ENCODE results near the gene UBE2E2. TPM values are rescaled to one million over a fixed set of nuclear protein-coding genes. Genes with fewer than 3 reads are reported as not detected.

The UBE2E2 gene
- total RNA-seq, 1 experiment from 2014 or later, result 38.6 TPM

DNA sequence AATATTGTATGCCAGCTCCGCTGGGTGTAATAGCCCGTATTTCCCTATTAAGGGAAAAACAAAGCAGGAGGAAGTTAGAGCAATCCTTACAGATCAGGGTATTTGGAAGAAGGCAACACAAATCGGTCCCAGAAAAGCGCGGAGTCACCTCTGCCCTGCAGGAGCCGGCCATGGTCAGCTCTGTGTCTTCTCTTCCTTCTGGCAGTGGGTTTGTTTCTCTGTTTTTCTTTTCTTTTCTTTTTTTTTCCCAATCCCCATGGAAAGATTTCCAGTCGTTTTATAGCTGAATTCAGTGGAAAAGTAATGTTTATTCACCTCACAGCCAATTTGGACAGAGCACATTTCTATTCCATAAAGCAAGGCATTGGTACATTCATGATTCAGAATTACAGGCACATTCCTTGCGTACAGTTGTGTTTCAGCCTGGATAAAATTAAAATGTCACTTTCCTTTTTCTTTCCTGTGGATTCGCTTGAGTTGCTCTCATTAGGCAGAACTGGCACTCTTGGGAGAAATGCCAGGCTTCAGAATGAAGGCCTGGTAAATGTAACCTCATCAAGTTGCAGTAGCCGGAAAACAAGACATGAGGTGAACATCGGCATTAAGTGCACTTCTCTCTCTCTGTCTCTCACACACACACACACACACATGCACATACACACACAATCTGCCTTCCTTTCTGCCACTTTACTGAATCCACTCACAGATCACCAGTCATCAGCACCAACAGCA is 398.1 kb downstream of the UBE2E2 start:
- H3K9ac ChIP-seq (ENCODE audit: extremely low read depth, insufficient read length, low read length), result no peak overlapping the region
- no peak overlapping the region for H2AFZ ChIP-seq (ENCODE audit: low read length)
- H2BK12ac ChIP-seq (ENCODE audit: insufficient read length, low read depth, low read length), result no peak overlapping the region
- H3K4me1 Mint-ChIP-seq, result peaks cover 18 to 19% of the 10 kb centered on the region in 2 experiments
- no peak overlapping the region for H3K56ac ChIP-seq (ENCODE audit: insufficient read length, low read depth, low read length)
- H4K91ac ChIP-seq (ENCODE audit: insufficient read length, low read depth, low read length), result no peak overlapping the region
- no peak overlapping the region for H2BK15ac ChIP-seq (ENCODE audit: low read depth, low read length)
- WGBS (ENCODE audit: extremely low coverage, insufficient read length, low lambda C conversion rate), result no CpG with 5 or more reads among the region's 11 CpGs
- H3K27me3 ChIP-seq (ENCODE audit: insufficient read depth, low read length), result no peaks in the 10 kb centered on the region
- H3T11ph ChIP-seq (ENCODE audit: low read length), result no peak overlapping the region
- no peak overlapping the region for H2BK20ac ChIP-seq (ENCODE audit: low read depth, low read length, poor library complexity, severe bottlenecking)
- H3K18ac ChIP-seq (ENCODE audit: insufficient read length, low read depth, low read length), result no peak overlapping the region
- H3K23me2 ChIP-seq (ENCODE audit: insufficient read length, low read depth, low read length, poor library complexity, severe bottlenecking), result peaks cover 2% of the 10 kb centered on the region
- no peak overlapping the region for H3K4ac ChIP-seq (ENCODE audit: low read depth, low read length)
- no peaks in the 10 kb centered on the region for H3K79me1 ChIP-seq (ENCODE audit: insufficient read depth, low read depth, low read length, poor library complexity, severe bottlenecking)
- H3K4me2 ChIP-seq (ENCODE audit: insufficient read depth, insufficient read length, low read length), result no peak overlapping the region
- no peak overlapping the region for H3K14ac ChIP-seq (ENCODE audit: insufficient read depth, low read length)
- peaks cover 2 to 5% of the 10 kb centered on the region in 2 experiments; a peak in 3 of 5 replicates for H3K9me3 Mint-ChIP-seq
- no peaks in the 10 kb centered on the region for H3K9me3 ChIP-seq (ENCODE audit: control insufficient read depth, low read depth, low read length)
- TF ChIP-seq, protein P1, sequence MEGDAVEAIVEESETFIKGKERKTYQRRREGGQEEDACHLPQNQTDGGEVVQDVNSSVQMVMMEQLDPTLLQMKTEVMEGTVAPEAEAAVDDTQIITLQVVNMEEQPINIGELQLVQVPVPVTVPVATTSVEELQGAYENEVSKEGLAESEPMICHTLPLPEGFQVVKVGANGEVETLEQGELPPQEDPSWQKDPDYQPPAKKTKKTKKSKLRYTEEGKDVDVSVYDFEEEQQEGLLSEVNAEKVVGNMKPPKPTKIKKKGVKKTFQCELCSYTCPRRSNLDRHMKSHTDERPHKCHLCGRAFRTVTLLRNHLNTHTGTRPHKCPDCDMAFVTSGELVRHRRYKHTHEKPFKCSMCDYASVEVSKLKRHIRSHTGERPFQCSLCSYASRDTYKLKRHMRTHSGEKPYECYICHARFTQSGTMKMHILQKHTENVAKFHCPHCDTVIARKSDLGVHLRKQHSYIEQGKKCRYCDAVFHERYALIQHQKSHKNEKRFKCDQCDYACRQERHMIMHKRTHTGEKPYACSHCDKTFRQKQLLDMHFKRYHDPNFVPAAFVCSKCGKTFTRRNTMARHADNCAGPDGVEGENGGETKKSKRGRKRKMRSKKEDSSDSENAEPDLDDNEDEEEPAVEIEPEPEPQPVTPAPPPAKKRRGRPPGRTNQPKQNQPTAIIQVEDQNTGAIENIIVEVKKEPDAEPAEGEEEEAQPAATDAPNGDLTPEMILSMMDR (conservative IDR thresholded peaks at IDR 0.05), result no peak
- H4K8ac ChIP-seq (replicated peaks; ENCODE audit: insufficient read length, low read depth, low read length), result no peak overlapping the region
- no peak overlapping the region for H2BK5ac ChIP-seq (ENCODE audit: insufficient read length, low read length)
- H3K23ac ChIP-seq (ENCODE audit: insufficient read length, low read depth, low read length), result no peak overlapping the region
- H4K5ac ChIP-seq (ENCODE audit: insufficient read length, low read depth, low read length), result no peak overlapping the region
- H2BK120ac ChIP-seq (ENCODE audit: low read depth, low read length, poor library complexity, severe bottlenecking), result no peak overlapping the region
- peaks cover 5 to 7% (median 5%) of the 10 kb centered on the region in 3 experiments; a peak in 5 of 7 replicates for H3K36me3 Mint-ChIP-seq (ENCODE audit: insufficient read depth in 1 of 3, low read depth in 3 of 3)
- no peak overlapping the region for H3K27ac ChIP-seq (ENCODE audit: insufficient read length, low read depth, low read length)
- no peak for DNase-seq
- H3K27ac Mint-ChIP-seq, result no peak overlapping the region
- no peaks in the 10 kb centered on the region for H4K20me1 ChIP-seq (ENCODE audit: control insufficient read depth, insufficient read depth, insufficient read length)
- H3K4me1 ChIP-seq (ENCODE audit: insufficient read depth, low read length), result peaks cover 6% of the 10 kb centered on the region; the same call in 1 of the 2 replicates
- no peaks in the 10 kb centered on the region for H3K79me2 ChIP-seq (ENCODE audit: insufficient read depth, low read length)
- no peak overlapping the region for H2AK5ac ChIP-seq (ENCODE audit: insufficient read length, low read length)
- H3K4me3 Mint-ChIP-seq, result no peak overlapping the region
- no peaks in the 10 kb centered on the region; the same call in 1 of the 2 replicates for H3K27me3 Mint-ChIP-seq (ENCODE audit: low read depth)

Measured in H9 (cell line).